ENCODE data around the gene RPA1. TPM values are rescaled to one million over a fixed set of nuclear protein-coding genes. Genes with fewer than 3 reads are reported as not detected.

The RPA1 gene
- total and polyA plus RNA-seq, 2 of the 4 experiments (the other 2 are of a cell fraction) = 38.4 to 48.2 TPM

DNA sequence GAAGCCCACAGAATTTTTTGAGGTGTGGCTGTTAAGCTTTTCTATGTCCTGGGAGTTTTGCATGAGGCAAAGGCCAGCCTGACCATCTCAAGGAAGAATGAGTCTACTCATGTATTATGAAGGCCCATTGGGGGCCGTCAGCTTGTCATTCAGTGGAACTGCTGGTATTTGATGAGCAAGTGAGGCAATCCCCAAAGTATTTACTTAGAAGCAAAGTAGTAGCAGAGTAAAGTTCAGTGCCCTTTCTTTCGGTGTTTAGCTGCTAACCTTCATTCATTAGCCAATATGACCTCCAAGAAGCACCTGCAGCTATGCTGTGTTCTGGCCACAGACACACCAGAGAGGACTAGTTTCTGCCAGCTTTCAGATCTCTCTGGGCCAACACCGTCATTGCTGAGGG, 80.2 kb downstream of the RPA1 start:
- Histone ChIP-seq H2BK20ac (ENCODE audit: low read depth, low read length) (no peak overlapping the region), H3K23ac (ENCODE audit: low read depth, low read length) (no peak overlapping the region), H3K56ac (ENCODE audit: extremely low read depth, insufficient read depth, low read length) (no peak overlapping the region), H3K36me3 (ENCODE audit: control insufficient read depth, insufficient read depth, low read length) (no peaks in the 10 kb centered on the region), H4K8ac (ENCODE audit: low read depth in 2 of 2, low read length in 2 of 2) (no peak overlapping the region), H2AFZ (replicated peaks; ENCODE audit: low read length, poor library complexity) (no peak overlapping the region), H3K4ac (ENCODE audit: low read depth, low read length) (no peak overlapping the region), H3K14ac (replicated peaks; ENCODE audit: low read depth, low read length) (no peak overlapping the region), H3K4me3 (ENCODE audit: insufficient read depth, low read depth, low read length) (no peak overlapping the region), H2BK5ac (ENCODE audit: low read depth, low read length, poor library complexity, severe bottlenecking) (no peak overlapping the region), H4K91ac (ENCODE audit: insufficient read depth, low read depth, low read length) (no peak overlapping the region), H2AK5ac (ENCODE audit: low read depth, low read length) (no peak overlapping the region), H3K27ac (ENCODE audit: insufficient read depth, low read length) (no peak overlapping the region), H3K9me3 (ENCODE audit: control insufficient read depth, insufficient read depth, low read length) (no peaks in the 10 kb centered on the region), H3K27me3 (ENCODE audit: control insufficient read depth, insufficient read depth, low read length) (peaks cover 76% of the 10 kb centered on the region), H4K20me1 (ENCODE audit: insufficient read depth, low read length) (no peaks in the 10 kb centered on the region), H2BK120ac (ENCODE audit: low read depth, low read length) (no peak overlapping the region), H3K9me1 (ENCODE audit: insufficient read depth, low read length) (no peaks in the 10 kb centered on the region), H3K4me1 (ENCODE audit: control insufficient read depth, insufficient read depth, low read length) (no peaks in the 10 kb centered on the region; the same call in 1 of the 2 replicates), H3K9ac (ENCODE audit: low read depth, low read length) (no peak overlapping the region), H4K5ac (ENCODE audit: low read depth, low read length) (no peak overlapping the region), H2BK15ac (ENCODE audit: low read depth, low read length) (no peak overlapping the region), H3K79me1 (ENCODE audit: low read depth in 1 of 2, low read length in 2 of 2) (no peaks in the 10 kb centered on the region), H3K4me2 (ENCODE audit: low read depth, low read length) (no peak overlapping the region), H3K18ac (ENCODE audit: low read depth, low read length) (no peak overlapping the region), H2AK9ac (replicated peaks; ENCODE audit: low read depth, low read length, poor library complexity) (no peak overlapping the region)
- dilution Hi-C loops (cut with HindIII; ENCODE audit: low sequenced_read_pairs, unreplicated experiment) (no loop called here), intact Hi-C loops (cut with micrococcal nuclease) (no loop called here), in situ Hi-C loops (cut with MboI; ENCODE audit: low sequenced_read_pairs) (loop anchor here (5.0 to 10.0 kb wide), 2 partner anchors 117 to 375 kb away; partner anchors contain the start of gene RTN4RL1)
- ChIA-PET CTCF (interaction anchor here (1.1 kb wide), 1 partner anchor 116 kb away, joined by 5 read pairs; no protein-coding TSS in a partner anchor), POLR2A (ENCODE audit: unreplicated experiment) (no interaction called here)
- no peak for TF ChIP-seq RAD21 (IDR thresholded peaks at IDR 0.05; ENCODE audit: low read length)
- no peak for TF ChIP-seq POLR2A (IDR thresholded peaks at IDR 0.05; ENCODE audit: low read depth, low read length)
- TF ChIP-seq NFE2L2 (IDR thresholded peaks at IDR 0.05; ENCODE audit: low read depth, low read length) = no peak
- no peak for TF ChIP-seq RFX5 (IDR thresholded peaks at IDR 0.05; ENCODE audit: low read depth, low read length)
- TF ChIP-seq FOS (IDR thresholded peaks at IDR 0.05; ENCODE audit: low read depth, low read length) = no peak
- TF ChIP-seq, protein P1, sequence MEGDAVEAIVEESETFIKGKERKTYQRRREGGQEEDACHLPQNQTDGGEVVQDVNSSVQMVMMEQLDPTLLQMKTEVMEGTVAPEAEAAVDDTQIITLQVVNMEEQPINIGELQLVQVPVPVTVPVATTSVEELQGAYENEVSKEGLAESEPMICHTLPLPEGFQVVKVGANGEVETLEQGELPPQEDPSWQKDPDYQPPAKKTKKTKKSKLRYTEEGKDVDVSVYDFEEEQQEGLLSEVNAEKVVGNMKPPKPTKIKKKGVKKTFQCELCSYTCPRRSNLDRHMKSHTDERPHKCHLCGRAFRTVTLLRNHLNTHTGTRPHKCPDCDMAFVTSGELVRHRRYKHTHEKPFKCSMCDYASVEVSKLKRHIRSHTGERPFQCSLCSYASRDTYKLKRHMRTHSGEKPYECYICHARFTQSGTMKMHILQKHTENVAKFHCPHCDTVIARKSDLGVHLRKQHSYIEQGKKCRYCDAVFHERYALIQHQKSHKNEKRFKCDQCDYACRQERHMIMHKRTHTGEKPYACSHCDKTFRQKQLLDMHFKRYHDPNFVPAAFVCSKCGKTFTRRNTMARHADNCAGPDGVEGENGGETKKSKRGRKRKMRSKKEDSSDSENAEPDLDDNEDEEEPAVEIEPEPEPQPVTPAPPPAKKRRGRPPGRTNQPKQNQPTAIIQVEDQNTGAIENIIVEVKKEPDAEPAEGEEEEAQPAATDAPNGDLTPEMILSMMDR (conservative IDR thresholded peaks at IDR 0.05; ENCODE audit: low read depth, low read length) = no peak
- no peak for TF ChIP-seq SMC3 (IDR thresholded peaks at IDR 0.05; ENCODE audit: low read depth, low read length)
- no peak for TF ChIP-seq RCOR1 (IDR thresholded peaks at IDR 0.05; ENCODE audit: insufficient replicate concordance, low read length)
- TF ChIP-seq CHD1 (IDR thresholded peaks at IDR 0.05; ENCODE audit: low read depth, low read length) = no peak
- TF ChIP-seq MAFK (IDR thresholded peaks at IDR 0.05; ENCODE audit: low read depth, low read length) = no peak
- TF ChIP-seq MXI1 (IDR thresholded peaks at IDR 0.05; ENCODE audit: borderline replicate concordance, low read depth, low read length) = no peak
- TF ChIP-seq, protein P2, sequence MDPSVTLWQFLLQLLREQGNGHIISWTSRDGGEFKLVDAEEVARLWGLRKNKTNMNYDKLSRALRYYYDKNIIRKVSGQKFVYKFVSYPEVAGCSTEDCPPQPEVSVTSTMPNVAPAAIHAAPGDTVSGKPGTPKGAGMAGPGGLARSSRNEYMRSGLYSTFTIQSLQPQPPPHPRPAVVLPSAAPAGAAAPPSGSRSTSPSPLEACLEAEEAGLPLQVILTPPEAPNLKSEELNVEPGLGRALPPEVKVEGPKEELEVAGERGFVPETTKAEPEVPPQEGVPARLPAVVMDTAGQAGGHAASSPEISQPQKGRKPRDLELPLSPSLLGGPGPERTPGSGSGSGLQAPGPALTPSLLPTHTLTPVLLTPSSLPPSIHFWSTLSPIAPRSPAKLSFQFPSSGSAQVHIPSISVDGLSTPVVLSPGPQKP (IDR thresholded peaks at IDR 0.05; ENCODE audit: borderline replicate concordance, low read depth, low read length) = no peak
- TF ChIP-seq MAZ (IDR thresholded peaks at IDR 0.05; ENCODE audit: borderline replicate concordance, low read depth, low read length) = no peak
- TF ChIP-seq CEBPB (IDR thresholded peaks at IDR 0.05; ENCODE audit: low read depth, low read length) = no peak
- no peak for TF ChIP-seq BHLHE40 (IDR thresholded peaks at IDR 0.05; ENCODE audit: low read depth, low read length)
- TF ChIP-seq, protein P3, sequence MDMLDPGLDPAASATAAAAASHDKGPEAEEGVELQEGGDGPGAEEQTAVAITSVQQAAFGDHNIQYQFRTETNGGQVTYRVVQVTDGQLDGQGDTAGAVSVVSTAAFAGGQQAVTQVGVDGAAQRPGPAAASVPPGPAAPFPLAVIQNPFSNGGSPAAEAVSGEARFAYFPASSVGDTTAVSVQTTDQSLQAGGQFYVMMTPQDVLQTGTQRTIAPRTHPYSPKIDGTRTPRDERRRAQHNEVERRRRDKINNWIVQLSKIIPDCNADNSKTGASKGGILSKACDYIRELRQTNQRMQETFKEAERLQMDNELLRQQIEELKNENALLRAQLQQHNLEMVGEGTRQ (IDR thresholded peaks at IDR 0.05; ENCODE audit: low read depth, low read length) = no peak
- no TSS peak for BruUV-seq (replicated peaks)
- WGBS, 2 experiments (ENCODE audit: extremely low coverage in 2 of 2, insufficient read length in 1 of 2) = 20% methylated on average over 1 of the region's 3 CpGs; no CpG with 5 or more reads in 1 of the 2 experiments
- no peak for ATAC-seq (ENCODE audit: low read depth)
- no peak for DNase-seq

Measured in IMR-90 (cell line).